ENCODE data around the gene P2RX3. TPM values are rescaled to one million over a fixed set of nuclear protein-coding genes. Genes with fewer than 3 reads are reported as not detected.
"Not testable (repeated sequence)": the region's sequence is repeated elsewhere in the genome, so short reads cannot be mapped to it uniquely, and the experiment has no call there.

P2RX3 gene
- total RNA-seq, 1 donor from 2014 or later: not detected

- no peaks in the 10 kb centered on the region for H3K27me3 ChIP-seq
- H3K36me3 ChIP-seq: peaks cover 0 to 14% of the 10 kb centered on the region in 2 donors
- intact Hi-C loops (cut with DNase I): no loop called here
- no peak for DNase-seq (ENCODE audit: extremely low spot score in 2 of 2)
- no peaks in the 10 kb centered on the region for H3K9me3 ChIP-seq
- H3K27ac ChIP-seq: no peak overlapping the region
- H3K4me3 ChIP-seq: no peak overlapping the region
- H3K4me1 ChIP-seq: peaks cover 22% of the 10 kb centered on the region
- TF ChIP-seq POLR2AphosphoS5 (IDR thresholded peaks at IDR 0.05; ENCODE audit: insufficient read depth in 1 of 2, low read depth in 1 of 2): no peak
- no peak for TF ChIP-seq POLR2A (IDR thresholded peaks at IDR 0.05)
- TF ChIP-seq CTCF (IDR thresholded peaks at IDR 0.05): no peak
Measured at GRCh38 chr11:57402188-57403002, 64.2 kb downstream of the P2RX3 start.

GRCh38 chr11:57403003-57403801 is 65.0 kb downstream of the P2RX3 start:
- H3K27me3 ChIP-seq; intact Hi-C loops (cut with DNase I); H3K27ac ChIP-seq; H3K4me3 ChIP-seq; H3K9me3 ChIP-seq; DNase-seq (ENCODE audit: extremely low spot score in 2 of 2): not testable (repeated sequence)
- Histone ChIP-seq H3K36me3 (peaks cover 0 to 22% of the 10 kb centered on the region in 2 donors), H3K4me1 (peaks cover 28% of the 10 kb centered on the region)

- no peak for DNase-seq (ENCODE audit: extremely low spot score in 2 of 2)
- H3K4me1 ChIP-seq: peaks cover 28% of the 10 kb centered on the region
- intact Hi-C loops (cut with DNase I): no loop called here
- H3K36me3 ChIP-seq: peaks cover 0 to 28% of the 10 kb centered on the region in 2 donors
- H3K27me3 ChIP-seq: no peaks in the 10 kb centered on the region
- H3K27ac ChIP-seq: no peak overlapping the region
- TF ChIP-seq POLR2A (IDR thresholded peaks at IDR 0.05) (no peak), POLR2AphosphoS5 (IDR thresholded peaks at IDR 0.05; ENCODE audit: insufficient read depth in 1 of 2, low read depth in 1 of 2) (no peak), CTCF (IDR thresholded peaks at IDR 0.05) (no peak)
- no peaks in the 10 kb centered on the region for H3K9me3 ChIP-seq
- no peak overlapping the region for H3K4me3 ChIP-seq
Measured at GRCh38 chr11:57403802-57404147, 65.6 kb downstream of the P2RX3 start.

GRCh38 chr11:57405271-57405860 is 67.2 kb downstream of the P2RX3 start:
- peaks cover 0 to 44% of the 10 kb centered on the region in 2 donors for H3K36me3 ChIP-seq
- peaks cover 28% of the 10 kb centered on the region for H3K4me1 ChIP-seq
- H3K9me3 ChIP-seq: no peaks in the 10 kb centered on the region
- intact Hi-C loops (cut with DNase I): no loop called here
- no peak overlapping the region for H3K4me3 ChIP-seq
- H3K27ac ChIP-seq: no peak overlapping the region
- no peak for TF ChIP-seq CTCF (IDR thresholded peaks at IDR 0.05)
- TF ChIP-seq POLR2AphosphoS5 (IDR thresholded peaks at IDR 0.05; ENCODE audit: insufficient read depth in 1 of 2, low read depth in 1 of 2): no peak
- no peak for TF ChIP-seq POLR2A (IDR thresholded peaks at IDR 0.05)
- no peak for DNase-seq (ENCODE audit: extremely low spot score in 2 of 2)
- no peaks in the 10 kb centered on the region for H3K27me3 ChIP-seq

GRCh38 chr11:57406337-57406904 is 68.3 kb downstream of the P2RX3 start:
- H3K9me3 ChIP-seq: no peaks in the 10 kb centered on the region
- no peaks in the 10 kb centered on the region for H3K27me3 ChIP-seq
- H3K4me3 ChIP-seq: no peak overlapping the region
- no peak for DNase-seq (ENCODE audit: extremely low spot score in 2 of 2)
- H3K36me3 ChIP-seq: peaks cover 0 to 54% of the 10 kb centered on the region in 2 donors
- intact Hi-C loops (cut with DNase I): no loop called here
- H3K27ac ChIP-seq: no peak overlapping the region
- no peak for TF ChIP-seq POLR2AphosphoS5 (IDR thresholded peaks at IDR 0.05; ENCODE audit: insufficient read depth in 1 of 2, low read depth in 1 of 2)
- no peak for TF ChIP-seq POLR2A (IDR thresholded peaks at IDR 0.05)
- TF ChIP-seq CTCF (IDR thresholded peaks at IDR 0.05): no peak
- H3K4me1 ChIP-seq: peaks cover 28% of the 10 kb centered on the region
